Suppressor macrophage treated with lipopolysaccharide for 1 hour (primary cell): ENCODE measurements around the gene PCNX1.

Experiments
- DNase-seq, 3 donors: peaks; one replicate each; pipeline ENCODE4 v3.0.0-alpha.2; 2020 to 2022

PCNX1 gene

DNA sequence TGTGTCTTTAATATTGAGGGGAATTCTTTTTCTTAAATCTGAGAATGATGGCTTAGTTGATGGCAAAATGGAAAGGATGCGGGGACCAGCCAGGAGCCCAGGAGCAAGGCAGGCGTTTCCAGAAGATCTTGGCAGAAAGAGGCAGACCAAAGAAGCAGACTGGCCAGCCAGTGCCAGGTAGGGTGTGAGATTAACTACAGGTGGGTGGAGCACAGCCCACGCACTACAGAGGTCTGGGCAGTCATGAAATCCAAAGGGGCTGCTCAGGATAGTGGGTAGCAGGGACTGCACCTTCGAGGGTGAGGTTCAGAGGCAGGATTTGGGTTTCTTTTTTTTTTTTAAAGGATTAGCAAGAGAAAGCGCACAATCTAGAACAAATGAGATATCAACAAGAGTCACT lies 17.7 kb upstream of the PCNX1 start:
- DNase-seq: no peak

DNA sequence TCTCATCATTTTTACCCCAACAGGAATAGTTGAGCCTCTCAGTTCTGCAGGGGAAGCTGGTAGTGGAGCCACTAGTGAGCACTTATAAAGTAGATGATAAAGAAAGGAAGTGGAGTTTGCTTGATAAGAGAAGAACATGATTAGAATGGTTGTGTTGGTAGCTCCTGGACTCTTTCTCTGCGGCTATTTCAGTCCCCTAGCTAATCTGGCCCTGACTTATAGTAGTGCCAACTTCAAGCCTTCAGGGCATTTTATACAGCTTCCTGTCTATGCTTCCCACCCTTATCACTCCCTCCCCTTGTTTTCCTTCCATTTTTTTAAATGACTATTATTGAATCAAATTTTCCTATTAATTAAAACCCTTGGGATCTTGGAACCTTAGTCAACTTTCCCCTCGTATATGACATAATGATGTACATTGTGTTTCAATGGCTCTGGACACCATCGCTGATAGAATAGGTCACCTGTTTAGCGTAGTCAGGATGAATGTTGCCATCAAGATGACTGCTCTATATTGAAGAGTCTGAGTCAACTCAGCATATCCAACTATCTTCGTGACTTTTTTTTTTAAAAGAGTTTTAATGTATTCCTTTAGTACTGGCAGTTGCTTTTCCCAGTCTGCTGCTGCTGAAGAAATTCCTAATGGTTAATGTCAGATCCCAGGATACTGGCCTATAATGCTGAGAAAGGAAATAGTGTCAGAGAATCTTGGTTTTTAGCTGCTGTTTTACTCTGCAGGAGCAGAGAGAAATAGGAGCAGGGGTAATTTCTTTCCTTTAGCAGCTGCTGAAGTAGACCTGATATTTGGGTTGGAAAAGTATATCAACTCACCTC lies 16.2 kb upstream of the PCNX1 start:
- DNase-seq: no peak

DNA sequence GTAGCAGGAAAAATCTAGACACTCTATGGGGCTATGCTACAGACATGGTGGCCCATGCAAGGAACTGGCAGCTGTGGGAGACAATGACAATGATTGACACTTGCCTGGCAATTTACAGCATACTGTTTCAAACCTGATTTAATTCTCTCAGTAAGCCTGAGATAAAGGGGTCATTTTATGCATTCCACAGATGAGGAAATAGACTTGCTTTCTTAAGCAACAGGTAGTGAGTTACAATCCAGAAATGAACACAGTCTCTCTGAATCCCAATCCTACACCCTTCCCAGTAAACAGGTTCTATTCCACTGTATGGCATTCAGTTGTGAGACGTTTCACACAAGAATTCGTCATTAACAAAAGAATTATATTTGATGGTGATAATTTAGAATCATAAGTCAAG lies 15.5 kb upstream of the PCNX1 start:
- no peak for DNase-seq

DNA sequence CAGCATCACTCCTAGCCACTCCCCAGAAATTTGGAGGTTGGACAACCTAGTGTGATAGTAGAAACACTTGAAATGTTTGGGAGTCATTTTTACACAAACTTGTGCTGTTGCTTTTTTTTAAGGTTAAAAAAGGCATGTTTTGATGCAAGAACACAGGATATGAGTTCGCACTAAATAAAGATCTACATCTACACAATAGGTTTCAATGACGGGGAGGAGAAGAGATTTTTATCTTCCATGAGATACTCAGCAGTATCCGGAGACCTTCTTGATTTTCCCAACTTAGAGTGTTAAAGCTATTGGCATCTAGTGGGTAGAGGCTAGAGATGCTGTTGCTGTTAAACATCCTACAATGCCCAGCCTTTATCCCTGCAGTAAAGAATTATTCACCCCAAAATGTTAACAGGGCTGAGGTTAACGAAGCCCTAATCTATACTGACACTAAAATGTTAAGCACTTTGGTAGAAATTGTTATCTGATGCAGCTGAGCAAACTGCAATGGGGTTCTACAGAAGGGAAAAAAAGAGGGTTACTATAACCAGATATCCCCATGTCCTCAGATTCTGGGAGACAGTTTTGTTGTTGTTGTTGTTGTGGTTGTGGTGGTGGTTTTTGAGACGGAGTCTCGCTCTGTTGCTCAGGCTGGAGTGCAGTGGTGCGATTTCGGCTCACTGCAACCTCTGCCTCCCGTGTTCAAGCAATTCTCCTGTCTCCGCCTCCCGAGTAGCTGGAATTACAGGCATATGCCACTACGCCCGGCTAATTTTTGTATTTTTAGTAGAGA lies 14.0 kb upstream of the PCNX1 start:
- DNase-seq: no peak

DNA sequence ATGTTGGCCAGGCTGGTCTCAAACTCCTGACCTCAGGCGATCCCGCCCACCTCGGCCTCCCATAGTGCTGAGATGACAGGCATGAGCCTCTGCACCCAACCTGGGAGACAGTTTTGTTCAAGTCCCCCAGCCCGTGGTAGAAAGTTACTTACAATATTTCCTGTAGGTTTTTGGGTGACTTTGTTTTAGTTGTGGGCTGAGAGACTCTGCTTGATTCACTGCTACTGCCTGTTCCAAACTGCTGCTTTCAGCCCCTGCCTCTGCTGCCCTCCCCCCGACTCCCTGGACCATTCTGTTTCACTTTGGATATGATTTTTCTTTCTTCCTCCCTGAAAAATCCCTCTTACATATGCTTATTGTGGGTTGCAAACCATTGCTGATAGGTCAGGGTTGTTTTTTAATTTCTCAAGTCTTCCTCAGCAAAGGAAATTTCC lies 13.4 kb upstream of the PCNX1 start:
- DNase-seq: peak in 2 of 3 donors; percentile 47 to 66

DNA sequence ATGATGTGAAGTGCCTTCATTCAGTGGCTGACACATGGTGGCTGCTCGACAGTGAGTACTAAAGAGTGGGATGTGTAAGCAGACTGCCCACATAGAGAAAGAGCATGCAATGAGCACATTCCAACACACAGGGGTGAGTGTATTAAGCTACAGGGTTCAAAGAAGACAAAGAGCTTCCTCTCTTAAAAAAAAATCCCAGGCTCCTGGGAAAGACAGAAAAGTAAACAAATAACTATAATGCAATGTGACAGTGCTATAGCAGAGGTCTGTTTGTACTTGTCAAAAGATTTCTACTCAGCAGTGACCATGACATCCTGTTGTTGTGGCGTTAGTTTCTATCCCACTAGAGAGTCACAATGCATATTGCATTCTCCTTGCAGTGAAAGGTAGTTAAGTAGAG lies 12.4 kb upstream of the PCNX1 start:
- DNase-seq: peak; percentile 61 to 78 (median 64)

DNA sequence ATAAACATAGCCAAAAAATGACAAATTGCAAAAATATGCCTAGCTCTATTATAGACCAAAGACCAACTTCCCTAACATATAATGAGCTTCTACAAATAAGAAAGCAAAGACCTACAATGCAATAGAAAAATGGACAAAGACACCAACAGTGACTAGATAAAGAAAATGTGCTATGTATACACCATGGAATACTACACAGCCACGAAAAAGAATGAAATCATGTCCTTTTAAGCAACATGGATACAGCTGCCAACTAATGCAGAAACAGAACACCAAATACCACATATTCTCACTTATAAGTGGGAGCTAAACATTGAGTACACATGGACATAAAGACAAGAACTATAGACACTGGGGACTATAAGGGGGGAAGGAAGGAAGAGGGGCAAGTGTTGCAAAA lies 10.9 kb upstream of the PCNX1 start:
- no peak for DNase-seq

DNA sequence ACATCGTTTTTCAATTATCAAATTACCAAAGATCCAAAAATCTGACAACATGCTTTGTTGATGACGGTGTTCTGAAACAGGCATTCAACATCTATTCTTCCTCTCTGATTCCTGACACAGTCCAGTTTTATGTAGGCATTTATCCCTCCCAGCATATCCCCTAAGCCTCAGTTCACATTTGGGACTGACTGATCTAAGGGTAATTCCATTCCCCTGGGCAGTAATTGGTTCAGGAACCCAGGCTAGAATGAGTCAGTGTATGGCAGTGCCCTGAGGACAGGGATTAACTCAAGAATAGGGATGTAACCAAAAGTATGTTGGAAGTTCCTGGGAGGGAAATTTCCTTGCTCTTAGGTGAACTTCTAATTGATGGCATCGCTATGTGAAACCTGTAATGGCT lies 10.3 kb upstream of the PCNX1 start:
- DNase-seq: peak in 1 of 3 donors; percentile 50

DNA sequence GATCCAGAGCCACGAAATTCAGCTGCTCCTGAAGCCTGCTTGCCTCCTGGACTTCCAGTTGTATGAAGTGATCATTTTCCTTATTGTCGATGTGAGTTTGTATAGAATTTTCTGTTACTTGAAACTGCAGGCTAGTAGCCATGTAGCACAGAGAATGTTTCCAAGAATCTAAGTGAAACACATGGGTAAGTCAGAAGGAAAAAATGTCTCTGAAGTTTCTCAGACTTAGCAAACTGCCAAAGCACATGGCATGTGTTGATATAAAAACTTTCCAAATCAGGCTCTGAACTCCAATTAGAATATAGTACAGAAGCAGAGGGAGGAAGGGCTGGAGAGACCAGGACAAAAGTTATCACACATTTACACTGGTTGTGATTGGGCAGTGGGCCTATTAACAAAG lies 9.8 kb upstream of the PCNX1 start:
- no peak for DNase-seq

DNA sequence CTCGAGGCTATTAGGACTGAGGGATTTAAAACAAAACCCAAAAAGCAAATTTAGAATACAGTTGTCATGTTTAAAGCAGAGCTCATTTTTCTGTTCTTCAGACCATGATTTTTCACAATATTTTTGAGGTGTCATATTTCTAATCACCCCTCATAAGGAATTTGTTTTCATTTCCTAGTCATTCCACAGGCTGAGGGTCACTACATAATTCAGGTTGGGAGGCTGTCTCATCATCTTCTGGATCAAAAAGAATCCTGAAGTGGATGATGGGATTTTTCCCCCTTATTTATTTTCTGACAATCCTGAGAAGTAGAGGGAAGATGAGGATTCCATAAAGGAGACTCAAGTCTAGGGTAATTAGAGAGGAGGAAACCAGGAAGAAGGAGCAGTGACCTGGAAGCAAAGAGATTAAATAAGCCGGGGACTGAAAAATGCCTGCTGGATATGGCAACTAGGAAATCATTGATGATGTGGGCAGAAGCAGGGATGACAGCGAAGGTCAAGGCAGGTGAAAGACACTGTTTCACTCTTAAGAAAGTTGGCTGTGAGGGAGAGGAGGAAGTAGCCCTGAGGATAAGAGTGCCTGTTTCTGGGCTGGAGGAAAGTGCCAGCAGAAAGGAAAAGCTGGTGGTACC lies 9.0 kb upstream of the PCNX1 start:
- DNase-seq: no peak

DNA sequence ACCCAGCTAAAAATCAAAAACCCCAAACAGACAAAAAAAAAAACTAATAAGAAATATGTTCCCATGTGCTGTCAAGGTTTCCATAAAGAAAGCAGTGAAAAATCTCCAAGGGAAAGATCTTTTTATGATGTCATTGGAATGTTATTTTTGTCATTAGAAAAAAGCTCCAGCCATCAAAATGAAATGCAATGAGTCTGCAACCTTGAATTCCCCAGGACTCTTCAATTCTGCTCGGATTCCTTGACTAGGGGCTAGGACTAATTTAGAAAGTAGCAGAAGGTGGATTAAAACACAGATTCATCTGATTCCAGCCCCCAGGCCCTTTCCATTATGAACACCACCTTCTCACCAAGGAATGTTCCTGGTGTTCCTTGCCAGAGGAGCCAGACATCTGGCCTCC lies 6.0 kb upstream of the PCNX1 start:
- DNase-seq: peak; percentile 44 to 88 (median 71)

DNA sequence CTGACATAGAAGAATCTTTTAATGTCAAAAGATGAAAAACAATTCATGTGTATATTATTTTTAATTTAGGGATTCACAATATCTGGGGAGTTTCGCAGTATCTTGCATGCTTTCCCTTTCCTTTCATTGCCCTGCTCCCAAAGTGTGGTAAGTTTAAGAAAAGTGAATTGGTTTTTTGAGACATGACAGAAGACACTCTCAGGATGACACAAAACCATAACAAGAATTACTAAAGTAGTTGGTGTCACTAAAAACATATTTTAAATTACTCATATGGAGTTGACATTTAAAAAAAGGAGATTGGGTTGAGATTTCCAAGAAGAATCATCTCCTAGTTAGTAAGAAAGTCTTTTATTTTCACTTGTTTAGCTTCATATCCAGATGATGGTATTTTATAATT lies 5.1 kb upstream of the PCNX1 start:
- peak; percentile 25 to 81 (median 51) for DNase-seq

DNA sequence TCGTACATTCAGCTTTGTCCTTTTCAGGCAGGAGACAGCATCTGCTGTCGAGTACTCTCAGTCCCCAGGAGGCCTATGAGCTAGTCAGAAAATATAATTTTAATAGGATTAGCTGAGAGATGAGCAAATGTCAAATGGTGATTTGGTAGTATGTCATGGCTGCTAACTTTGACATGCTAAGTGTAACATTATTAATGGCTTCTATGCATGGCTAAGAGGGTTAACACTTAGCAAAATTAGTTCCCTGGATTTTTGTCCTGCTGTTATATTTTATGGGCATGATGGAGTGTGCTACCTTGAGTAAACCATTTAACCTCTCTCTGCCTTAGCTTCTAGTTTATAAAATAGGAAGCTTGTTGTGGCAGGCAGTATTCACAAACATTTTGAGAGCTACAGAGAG lies 2.9 kb upstream of the PCNX1 start:
- no peak for DNase-seq

DNA sequence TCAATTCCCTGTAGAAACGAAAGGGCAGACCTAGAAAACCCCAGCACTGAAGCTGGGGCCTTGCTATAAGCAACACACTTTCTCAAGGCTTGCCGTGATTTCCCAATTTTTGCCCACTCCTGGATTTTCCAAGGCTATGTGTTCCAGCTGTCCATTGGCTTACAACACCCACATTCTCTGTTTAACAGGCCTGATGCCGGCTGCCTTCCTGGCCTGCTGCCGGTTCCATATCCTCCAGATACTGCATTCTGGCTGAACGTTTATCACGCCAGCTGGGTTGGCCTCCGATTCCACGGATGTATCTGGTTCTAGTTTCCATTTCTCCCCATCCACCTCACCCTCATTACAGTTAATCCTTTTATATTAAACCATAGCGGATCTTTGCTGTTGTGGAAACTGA lies 2.0 kb upstream of the PCNX1 start:
- peak in 2 of 3 donors; percentile 42 to 62 for DNase-seq

DNA sequence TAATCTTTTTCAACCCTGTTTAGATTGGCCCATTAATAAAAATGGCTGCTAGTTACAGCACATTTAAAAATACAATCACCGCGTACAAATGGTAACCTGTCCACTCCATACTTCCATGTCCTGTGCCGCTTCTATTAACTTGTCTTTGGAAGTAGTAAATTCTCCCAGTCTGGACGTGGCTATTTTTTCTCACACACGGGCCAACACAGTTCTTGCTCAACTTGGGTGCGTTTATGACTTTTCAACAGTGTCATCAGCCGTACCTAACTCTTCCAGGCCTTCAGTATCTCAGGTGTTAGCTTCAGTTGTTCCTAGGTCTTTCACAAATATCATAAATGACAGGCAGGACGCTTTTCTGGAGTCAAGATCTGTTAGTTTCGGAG lies 475 bp upstream of the PCNX1 start:
- no peak for DNase-seq

DNA sequence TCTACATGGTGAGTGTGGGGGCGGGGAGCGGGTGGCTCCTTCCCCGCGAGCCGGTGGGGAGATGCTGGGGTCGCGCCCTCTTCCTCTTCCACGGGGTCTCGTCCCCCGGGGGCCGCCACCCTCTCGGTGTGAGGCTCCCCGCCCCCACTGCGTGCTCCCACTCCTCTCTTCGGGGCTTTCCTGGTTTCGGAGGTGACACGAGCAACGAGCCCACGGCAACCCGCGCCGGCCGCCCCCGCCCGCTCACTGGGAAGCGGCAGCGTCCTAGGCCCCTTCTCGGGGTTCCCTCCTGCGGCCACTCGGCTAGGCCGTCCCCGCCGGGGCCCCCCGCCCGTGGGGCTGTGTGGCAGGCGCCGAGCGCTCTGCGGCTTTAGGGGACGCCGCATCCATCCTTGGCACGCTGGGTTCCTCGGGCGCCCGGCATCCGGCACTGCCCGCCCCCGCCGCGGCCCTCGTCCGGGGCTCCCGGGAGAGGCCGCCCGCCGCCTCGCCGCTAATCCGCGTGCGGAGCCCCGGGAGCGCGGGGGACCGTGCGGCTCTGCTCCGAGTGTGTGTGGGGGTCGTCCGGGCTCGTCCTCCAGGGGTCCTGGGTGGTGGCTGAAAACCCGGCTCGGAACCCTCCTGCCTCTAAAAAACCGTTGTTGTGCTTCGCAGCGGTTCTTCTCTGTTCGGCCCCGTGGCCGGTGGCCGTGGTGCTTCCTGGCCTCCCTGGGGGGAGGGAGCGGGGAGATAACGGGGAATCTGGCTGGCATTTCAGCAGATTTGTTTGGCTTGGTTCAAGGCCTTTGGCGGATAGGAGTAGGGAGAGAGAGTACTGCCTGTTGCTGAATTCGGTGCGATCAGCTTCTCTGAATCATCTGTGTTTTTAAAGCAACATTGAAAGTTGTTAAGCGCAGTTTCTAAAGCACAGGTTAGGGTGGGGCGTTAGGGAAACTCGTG lies 1.0 kb downstream of the PCNX1 start:
- DNase-seq: peak; percentile 63 to 78 (median 68)

DNA sequence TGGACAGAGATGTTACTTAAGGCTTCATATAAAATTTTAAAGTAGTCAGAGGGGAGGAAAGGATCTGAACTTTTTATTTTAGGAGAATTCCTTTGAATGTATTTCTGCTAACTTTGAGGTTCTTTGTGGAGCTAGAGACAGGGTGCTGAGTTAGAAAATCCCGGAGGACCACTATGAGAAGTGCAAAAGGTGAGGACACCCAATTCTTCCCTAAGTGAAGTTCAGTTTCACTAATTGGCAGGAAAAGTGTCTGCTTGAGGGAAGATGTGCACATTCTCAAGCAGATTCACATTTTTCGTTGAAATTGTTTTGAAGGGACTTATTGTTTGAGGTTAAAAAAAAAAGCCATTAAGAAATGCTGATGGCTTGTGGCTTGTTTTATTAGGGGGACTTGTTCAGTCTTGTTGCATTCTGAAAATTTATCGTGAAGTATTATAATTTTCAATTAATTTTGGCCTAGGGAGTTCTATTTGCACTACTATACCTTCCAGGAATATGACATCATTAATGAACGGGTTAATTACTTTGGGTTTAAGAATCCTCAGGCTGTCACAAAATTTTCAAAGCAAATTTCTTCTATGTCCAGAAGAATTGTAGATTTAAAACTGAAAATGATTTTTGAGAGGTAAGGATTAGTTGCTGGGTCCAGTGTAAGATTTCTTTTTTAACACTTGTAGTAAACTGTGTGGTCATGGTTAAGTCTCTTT lies 1.8 kb downstream of the PCNX1 start:
- no peak for DNase-seq

DNA sequence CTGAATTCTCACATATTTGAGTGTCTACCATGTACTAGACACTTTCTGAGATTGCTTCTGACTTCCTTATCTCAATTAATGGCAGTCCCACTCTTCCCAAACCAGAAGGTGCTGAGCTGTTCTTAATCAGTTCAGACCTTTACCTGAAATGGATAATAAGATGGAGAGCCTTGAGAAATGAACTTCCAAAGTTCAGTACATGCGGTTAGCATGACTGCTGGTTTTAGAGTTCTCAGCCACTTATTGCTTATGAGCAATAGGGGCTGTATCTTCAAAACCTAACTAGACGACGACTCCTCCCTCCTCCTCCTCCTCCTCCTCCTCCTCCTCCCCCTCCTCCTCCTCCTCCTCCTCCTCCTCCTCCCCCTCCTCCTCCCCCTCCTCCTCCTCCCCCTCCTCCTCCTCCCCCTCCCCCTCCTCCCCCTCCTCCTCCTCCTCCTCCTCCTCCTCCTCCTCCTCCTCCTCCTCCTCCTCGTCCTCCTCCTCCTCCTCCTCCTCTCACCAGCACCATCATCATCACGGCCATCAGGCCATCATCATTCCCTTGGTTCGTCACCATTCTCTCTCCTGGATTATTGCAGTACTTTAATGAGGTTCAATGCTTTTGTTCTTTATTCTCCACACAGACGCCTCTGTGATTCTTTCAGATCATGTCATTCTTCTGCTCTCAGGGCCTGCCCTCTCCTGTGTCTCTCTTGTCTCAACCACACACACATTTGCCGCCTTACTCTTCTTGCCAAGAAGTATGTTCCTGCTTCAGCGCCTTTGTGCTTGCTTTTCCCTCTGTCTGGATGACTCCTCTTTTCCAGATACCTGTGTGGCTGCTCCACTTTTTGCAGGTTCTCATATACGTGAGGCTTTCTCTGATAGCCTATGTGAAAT lies 2.7 kb downstream of the PCNX1 start:
- peak in 1 of 3 donors; percentile 26 for DNase-seq

DNA sequence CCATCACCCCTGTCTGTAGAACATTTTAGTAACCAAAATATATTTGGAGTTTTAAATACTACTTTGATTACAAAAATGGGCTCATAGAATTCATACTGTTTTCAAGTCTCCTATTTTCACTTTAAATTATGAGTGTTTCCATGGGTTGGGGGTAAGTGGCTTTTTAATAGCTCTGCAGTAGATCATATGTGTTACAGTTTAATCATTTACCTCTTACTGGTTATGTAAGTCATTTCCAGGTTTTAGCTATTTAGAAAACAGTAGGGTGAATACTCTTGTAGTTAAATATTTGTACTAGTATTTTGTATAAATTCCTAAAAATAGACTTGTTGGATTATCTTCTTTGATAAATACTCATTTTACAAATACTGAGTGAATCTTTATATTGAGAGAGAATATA lies 8.2 kb downstream of the PCNX1 start:
- DNase-seq: no peak

DNA sequence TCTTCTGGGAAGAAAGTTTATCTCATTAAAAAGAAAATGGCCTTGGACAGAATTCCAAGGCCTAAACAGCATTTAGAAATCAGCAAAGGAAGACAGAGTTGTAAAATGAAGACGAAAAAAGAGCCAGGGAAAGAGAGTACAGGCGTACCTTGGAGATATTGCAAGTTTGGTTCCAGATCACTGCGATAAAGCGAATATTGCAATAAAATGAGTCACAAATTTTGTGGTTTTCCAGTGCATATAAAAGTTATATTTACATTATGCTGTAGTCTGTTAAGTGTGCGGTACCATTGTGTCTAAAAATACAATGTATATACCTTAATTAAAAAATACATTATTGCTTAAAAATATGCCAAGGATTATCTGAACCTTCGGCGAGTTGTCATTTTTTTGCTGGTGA lies 9.0 kb downstream of the PCNX1 start:
- DNase-seq: no peak

DNA sequence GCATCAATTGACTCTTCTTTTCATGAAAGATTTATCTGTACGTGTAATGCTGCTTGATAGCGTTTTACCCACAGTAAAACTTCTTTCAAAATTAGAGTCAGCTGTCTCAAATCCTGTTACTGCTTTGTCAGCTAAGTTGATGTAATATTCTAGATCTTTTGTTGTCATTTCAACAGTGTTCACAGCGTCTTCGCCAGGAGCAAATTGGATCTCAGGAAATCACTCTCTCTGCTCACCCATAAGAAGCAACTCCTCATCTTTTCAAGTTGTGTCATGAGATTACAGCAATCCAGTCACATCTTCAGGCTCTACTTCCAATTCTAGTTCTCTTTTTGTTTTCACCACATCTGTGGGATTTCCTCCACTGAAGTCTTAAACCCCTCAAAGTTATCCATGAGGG lies 9.5 kb downstream of the PCNX1 start:
- peak in 1 of 3 donors; percentile 11 for DNase-seq
